Measurements from ENCODE around the gene CHAD.

DNA sequence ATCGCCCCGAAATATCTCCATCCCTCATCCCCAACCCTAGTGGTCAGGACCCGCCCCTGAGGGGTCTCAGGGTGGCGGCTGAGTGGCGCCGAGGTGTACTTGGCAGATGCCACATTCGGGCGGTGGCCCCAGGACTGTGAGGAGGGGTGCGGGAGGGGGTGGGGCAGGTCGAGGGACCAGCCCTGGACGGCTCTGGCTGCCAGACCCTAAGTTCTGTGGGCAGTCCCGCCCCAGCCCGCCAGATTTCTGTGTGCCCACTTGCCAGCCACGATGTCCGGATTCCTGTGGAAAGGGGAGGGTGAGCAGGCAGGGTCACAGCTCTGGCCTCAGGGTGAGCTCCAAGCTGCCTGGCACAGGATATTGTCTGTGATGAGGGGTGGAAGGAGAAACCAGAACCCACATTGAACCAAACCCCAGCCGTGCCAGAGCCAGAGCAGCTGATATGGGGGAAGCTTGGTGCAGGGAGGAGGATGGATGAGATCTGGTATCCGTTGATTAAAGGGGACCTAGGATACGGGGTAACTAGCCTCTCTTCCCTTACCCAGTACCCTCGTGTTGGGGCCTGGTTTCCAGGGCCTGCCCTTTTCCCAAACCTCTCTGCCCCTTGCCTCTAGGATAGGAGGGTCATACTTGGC is 1.1 kb upstream of the CHAD start:
- TF ChIP-seq, protein P1, sequence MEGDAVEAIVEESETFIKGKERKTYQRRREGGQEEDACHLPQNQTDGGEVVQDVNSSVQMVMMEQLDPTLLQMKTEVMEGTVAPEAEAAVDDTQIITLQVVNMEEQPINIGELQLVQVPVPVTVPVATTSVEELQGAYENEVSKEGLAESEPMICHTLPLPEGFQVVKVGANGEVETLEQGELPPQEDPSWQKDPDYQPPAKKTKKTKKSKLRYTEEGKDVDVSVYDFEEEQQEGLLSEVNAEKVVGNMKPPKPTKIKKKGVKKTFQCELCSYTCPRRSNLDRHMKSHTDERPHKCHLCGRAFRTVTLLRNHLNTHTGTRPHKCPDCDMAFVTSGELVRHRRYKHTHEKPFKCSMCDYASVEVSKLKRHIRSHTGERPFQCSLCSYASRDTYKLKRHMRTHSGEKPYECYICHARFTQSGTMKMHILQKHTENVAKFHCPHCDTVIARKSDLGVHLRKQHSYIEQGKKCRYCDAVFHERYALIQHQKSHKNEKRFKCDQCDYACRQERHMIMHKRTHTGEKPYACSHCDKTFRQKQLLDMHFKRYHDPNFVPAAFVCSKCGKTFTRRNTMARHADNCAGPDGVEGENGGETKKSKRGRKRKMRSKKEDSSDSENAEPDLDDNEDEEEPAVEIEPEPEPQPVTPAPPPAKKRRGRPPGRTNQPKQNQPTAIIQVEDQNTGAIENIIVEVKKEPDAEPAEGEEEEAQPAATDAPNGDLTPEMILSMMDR (IDR thresholded peaks at IDR 0.05), result no peak
- TF ChIP-seq EZH2 (IDR thresholded peaks at IDR 0.05; ENCODE audit: borderline replicate concordance, insufficient read depth, low read depth, low read length, poor library complexity, severe bottlenecking), result no peak
